ENCODE measurements around the gene HELZ2. TPM values are rescaled to one million over a fixed set of nuclear protein-coding genes. Genes with fewer than 3 reads are reported as not detected.

Gene HELZ2
- total RNA-seq, 1 donor from 2014 or later: 188 TPM

DNA sequence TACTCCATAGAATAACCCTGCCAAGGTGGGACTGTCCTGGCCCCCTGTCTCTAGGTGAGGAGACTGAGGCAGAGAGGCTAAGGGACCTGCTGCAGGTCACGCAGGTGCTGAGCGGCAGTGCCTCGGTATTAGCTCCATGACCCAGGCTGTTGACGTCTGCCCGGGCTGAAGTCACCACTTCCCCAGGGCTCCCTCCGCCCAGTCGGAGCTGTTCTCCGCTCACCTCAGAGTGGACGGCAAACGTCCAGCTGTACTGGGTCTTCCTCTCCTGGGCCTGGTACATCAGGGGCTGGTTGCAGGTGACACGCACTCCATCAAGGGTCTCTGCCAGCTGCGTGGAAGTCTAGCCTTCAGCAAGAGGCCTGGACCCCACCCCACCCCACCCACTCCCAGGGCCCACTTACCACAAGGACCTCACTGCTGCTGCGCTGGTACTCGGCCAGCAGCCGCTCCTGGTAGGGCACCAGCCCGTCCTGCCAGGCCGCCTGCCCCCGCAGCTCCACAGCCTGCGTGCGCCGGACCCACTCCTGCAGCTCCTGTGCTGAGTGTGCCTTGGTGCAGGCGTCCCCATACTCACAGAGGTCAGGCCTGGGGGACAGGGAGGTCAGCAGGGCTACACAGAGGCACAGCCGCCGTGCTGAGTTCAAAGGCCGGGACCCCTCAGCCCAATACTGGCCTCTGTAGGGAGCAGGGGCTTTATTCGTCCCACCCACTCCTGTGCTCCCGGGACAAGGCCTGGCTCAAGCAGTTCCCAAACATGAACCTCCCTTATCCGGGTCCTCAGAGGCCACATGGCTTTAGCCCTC is 3.6 kb downstream of the HELZ2 start:
- Histone ChIP-seq H3K9me3 (ENCODE audit: insufficient read depth, low read depth, low read length) (no peaks in the 10 kb centered on the region), H3K9ac (ENCODE audit: low read length) (no peak overlapping the region), H3K27me3 (ENCODE audit: insufficient read depth, low read length) (no peaks in the 10 kb centered on the region), H3K4me3 (ENCODE audit: insufficient read depth, low read depth, low read length) (no peak overlapping the region), H3K36me3 (ENCODE audit: insufficient read depth, low read length) (no peaks in the 10 kb centered on the region), H3K27ac (ENCODE audit: low read depth, low read length) (no peak overlapping the region), H3K4me2 (ENCODE audit: low read length) (no peak overlapping the region), H3K4me1 (ENCODE audit: insufficient read depth, low read length) (peaks cover 20% of the 10 kb centered on the region), H3K79me2 (ENCODE audit: insufficient read depth, low read length) (peaks cover 7% of the 10 kb centered on the region), H4K20me1 (ENCODE audit: insufficient read depth, low read length) (peaks cover 23% of the 10 kb centered on the region), H2AFZ (ENCODE audit: low read depth, low read length) (no peak overlapping the region)
- no peak for DNase-seq (ENCODE audit: low read depth)
- TF ChIP-seq, protein P1, sequence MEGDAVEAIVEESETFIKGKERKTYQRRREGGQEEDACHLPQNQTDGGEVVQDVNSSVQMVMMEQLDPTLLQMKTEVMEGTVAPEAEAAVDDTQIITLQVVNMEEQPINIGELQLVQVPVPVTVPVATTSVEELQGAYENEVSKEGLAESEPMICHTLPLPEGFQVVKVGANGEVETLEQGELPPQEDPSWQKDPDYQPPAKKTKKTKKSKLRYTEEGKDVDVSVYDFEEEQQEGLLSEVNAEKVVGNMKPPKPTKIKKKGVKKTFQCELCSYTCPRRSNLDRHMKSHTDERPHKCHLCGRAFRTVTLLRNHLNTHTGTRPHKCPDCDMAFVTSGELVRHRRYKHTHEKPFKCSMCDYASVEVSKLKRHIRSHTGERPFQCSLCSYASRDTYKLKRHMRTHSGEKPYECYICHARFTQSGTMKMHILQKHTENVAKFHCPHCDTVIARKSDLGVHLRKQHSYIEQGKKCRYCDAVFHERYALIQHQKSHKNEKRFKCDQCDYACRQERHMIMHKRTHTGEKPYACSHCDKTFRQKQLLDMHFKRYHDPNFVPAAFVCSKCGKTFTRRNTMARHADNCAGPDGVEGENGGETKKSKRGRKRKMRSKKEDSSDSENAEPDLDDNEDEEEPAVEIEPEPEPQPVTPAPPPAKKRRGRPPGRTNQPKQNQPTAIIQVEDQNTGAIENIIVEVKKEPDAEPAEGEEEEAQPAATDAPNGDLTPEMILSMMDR (IDR thresholded peaks at IDR 0.05; ENCODE audit: insufficient read depth, low read depth, low read length): no peak
- TF ChIP-seq EZH2 (IDR thresholded peaks at IDR 0.05; ENCODE audit: insufficient read depth, low read length): no peak
- H3K36me3 Mint-ChIP-seq (ENCODE audit: low read depth, unreplicated experiment): no peaks in the 10 kb centered on the region
- H3K4me1 Mint-ChIP-seq (ENCODE audit: low read depth, unreplicated experiment): no peaks in the 10 kb centered on the region
- H3K4me3 Mint-ChIP-seq (ENCODE audit: unreplicated experiment): no peak overlapping the region
- FAIRE-seq: no peak
- no peak overlapping the region for H3K27ac Mint-ChIP-seq (ENCODE audit: unreplicated experiment)
- H3K27me3 Mint-ChIP-seq (ENCODE audit: low read depth, unreplicated experiment): no peaks in the 10 kb centered on the region
- no peaks in the 10 kb centered on the region for H3K9me3 Mint-ChIP-seq (ENCODE audit: unreplicated experiment)

DNA sequence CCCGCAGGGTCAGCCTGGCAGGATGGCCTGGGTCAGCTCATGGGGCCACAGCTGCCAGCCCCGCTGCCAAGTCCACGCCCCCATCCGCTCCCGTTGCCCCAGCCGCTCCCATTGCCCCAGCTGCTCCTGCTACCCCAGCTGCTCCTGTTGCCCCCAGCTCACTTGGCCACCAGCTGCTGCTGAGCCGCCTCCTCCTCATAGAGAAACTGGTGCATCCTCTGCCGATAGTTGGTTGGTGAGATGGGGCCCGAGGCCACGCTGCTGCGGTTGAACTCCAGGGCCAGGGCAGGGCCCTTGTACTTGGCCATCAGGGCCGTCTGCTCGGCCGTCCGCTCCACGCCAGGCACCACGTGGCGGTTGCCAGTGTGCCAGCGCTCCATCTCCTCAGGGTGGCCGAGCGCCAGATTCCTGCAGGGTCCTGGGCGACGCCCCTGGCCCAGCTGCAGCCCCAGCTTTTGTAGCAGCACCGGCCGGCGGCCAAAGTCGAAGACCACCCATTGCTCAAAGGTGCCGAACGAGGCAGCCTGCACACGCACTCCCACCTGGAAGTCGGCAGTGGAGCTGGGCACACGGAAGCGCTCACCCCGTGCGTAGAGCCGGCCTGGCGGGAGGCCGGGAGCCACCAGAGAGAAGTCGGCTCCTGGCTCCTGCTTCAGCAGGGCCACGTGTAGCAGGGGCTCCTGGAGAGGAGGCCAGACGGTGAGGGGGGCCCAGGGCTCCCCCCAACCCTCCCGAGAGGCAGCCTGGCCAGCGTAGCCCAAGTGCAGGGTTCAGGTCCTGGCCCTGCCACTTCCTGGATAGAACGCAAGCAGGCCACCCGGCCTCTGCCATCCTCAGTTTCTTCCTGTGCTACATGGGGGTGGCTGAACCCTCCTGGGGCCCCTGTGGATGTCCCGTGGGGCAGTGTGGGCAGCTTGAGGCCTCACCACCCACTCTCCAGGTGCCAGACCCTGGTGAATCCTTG is 4.8 kb downstream of the HELZ2 start:
- peaks cover 23% of the 10 kb centered on the region for H4K20me1 ChIP-seq (ENCODE audit: insufficient read depth, low read length)
- Mint-ChIP-seq H3K36me3 (ENCODE audit: low read depth, unreplicated experiment) (no peaks in the 10 kb centered on the region), H3K4me1 (ENCODE audit: low read depth, unreplicated experiment) (no peaks in the 10 kb centered on the region), H3K27me3 (ENCODE audit: low read depth, unreplicated experiment) (no peaks in the 10 kb centered on the region), H3K9me3 (ENCODE audit: unreplicated experiment) (no peaks in the 10 kb centered on the region), H3K4me3 (ENCODE audit: unreplicated experiment) (no peak overlapping the region), H3K27ac (ENCODE audit: unreplicated experiment) (no peak overlapping the region)
- DNase-seq (ENCODE audit: low read depth): no peak
- no peak for FAIRE-seq
- no peak overlapping the region for H3K4me3 ChIP-seq (ENCODE audit: insufficient read depth, low read depth, low read length)
- no peak for TF ChIP-seq EZH2 (IDR thresholded peaks at IDR 0.05; ENCODE audit: insufficient read depth, low read length)
- TF ChIP-seq, protein P1 (IDR thresholded peaks at IDR 0.05; ENCODE audit: insufficient read depth, low read depth, low read length): no peak
- H2AFZ ChIP-seq (ENCODE audit: low read depth, low read length): no peak overlapping the region
- no peak overlapping the region for H3K9ac ChIP-seq (ENCODE audit: low read length)
- H3K9me3 ChIP-seq (ENCODE audit: insufficient read depth, low read depth, low read length): no peaks in the 10 kb centered on the region
- H3K27ac ChIP-seq (ENCODE audit: low read depth, low read length): no peak overlapping the region
- no peaks in the 10 kb centered on the region for H3K27me3 ChIP-seq (ENCODE audit: insufficient read depth, low read length)
- peaks cover 7% of the 10 kb centered on the region for H3K79me2 ChIP-seq (ENCODE audit: insufficient read depth, low read length)
- peaks cover 8% of the 10 kb centered on the region for H3K4me1 ChIP-seq (ENCODE audit: insufficient read depth, low read length)
- H3K4me2 ChIP-seq (ENCODE audit: low read length): no peak overlapping the region
- H3K36me3 ChIP-seq (ENCODE audit: insufficient read depth, low read length): no peaks in the 10 kb centered on the region
